GM12878 (cell line): ENCODE data around the gene RPL27A. TPM values are rescaled to one million over a fixed set of nuclear protein-coding genes. Genes with fewer than 3 reads are reported as not detected.

Experiments used
- ATAC-seq: fragments of 200-7000 bp; cut with Tn5 transposase; 3 replicates; pipeline ENCODE4 v1.9.1; 2020; ENCODE audit warnings: mild to moderate bottlenecking, moderate library complexity
- BruUV-seq: library from RNA; stranded (reverse); fragments of 400-500 nt; replicated peaks from 2 replicates; lab custom pipeline; 2021; lab: Mats Ljungman, UMichigan
- CTCF ChIA-PET: fragments of 300-600 bp; sonication (Branson Sonifier 250); formaldehyde crosslinking; extraction: SDS; loops from one replicate; lab custom pipeline; 2021; ENCODE audit warnings: inconsistent platforms; lab: Yijun Ruan, JAX
- POLR2A ChIA-PET: fragments of 350-600 bp; formaldehyde crosslinking; extraction: SDS; loops from one replicate; lab custom pipeline; 2021; ENCODE audit warnings: inconsistent platforms; lab: Charles Lee
- RAD21 ChIA-PET: fragments of 300-600 bp; sonication (Branson Sonifier 250); formaldehyde crosslinking; loops from one replicate; lab custom pipeline; 2023; ENCODE audit warnings: antibody characterized with exemption; ENCODE audit not compliant: unreplicated experiment; lab: Charles Lee
- SMC1A ChIA-PET: fragments of 300-600 bp; sonication (Branson Sonifier 250); formaldehyde crosslinking; loops from one replicate; lab custom pipeline; 2023; ENCODE audit not compliant: unreplicated experiment, uncharacterized antibody; lab: Charles Lee
- DNase-seq: peaks from one replicate; pipeline ENCODE4 v3.0.0-alpha.2; 2011; ENCODE audit warnings: low read depth, low spot score
- FAIRE-seq: peaks from 3 replicates; lab custom pipeline; 2011; peaks lifted over from hg19 to GRCh38; lab: Jason Lieb, UNC
- H2AFZ ChIP-seq: 2 replicates; pipeline ENCODE4 v1.6.0; 2011; ENCODE audit warnings: low read depth, low read length, control low read depth; ENCODE audit not compliant: control insufficient read depth
- H3K27ac ChIP-seq: 2 replicates; pipeline ENCODE4 v1.5.1; 2011; ENCODE audit warnings: control low read depth; ENCODE audit not compliant: control insufficient read depth, insufficient read depth
- H3K27me3 ChIP-seq, 2 experiments: replicated peaks in 1 of 2; 2 replicates each; pipeline versions ENCODE4 v1.6.0 to v1.6.1; 2011; ENCODE audit warnings: low read length in 1 of 2; ENCODE audit not compliant: control insufficient read depth in 2 of 2, insufficient read depth in 2 of 2
- H3K36me3 ChIP-seq, 2 experiments: 2 replicates each; pipeline ENCODE4 v1.5.1; 2011; ENCODE audit warnings: low read length in 1 of 2; ENCODE audit not compliant: control insufficient read depth in 2 of 2, insufficient read depth in 2 of 2
- H3K4me1 ChIP-seq: 2 replicates; pipeline ENCODE4 v1.6.1; 2011; ENCODE audit warnings: mild to moderate bottlenecking, low read length, moderate library complexity, mixed read lengths; ENCODE audit not compliant: control insufficient read depth, insufficient read depth
- H3K4me2 ChIP-seq: 2 replicates; pipeline ENCODE4 v1.6.0; 2011; ENCODE audit warnings: control low read depth; ENCODE audit not compliant: control insufficient read depth, insufficient read depth
- H3K4me3 ChIP-seq: fragments of 200-600 bp; sonication (generic); 2 replicates; pipeline ENCODE4 v1.5.1; 2016
- H3K79me2 ChIP-seq: 2 replicates; pipeline ENCODE4 v1.6.0; 2011; ENCODE audit warnings: low read length; ENCODE audit not compliant: control insufficient read depth, insufficient read depth
- H3K9ac ChIP-seq: 2 replicates; pipeline ENCODE4 v1.8.0; 2011; ENCODE audit warnings: low read length, control low read depth, mixed read lengths; ENCODE audit not compliant: control insufficient read depth, insufficient read depth
- H3K9me3 ChIP-seq: replicated peaks from 3 replicates; pipeline ENCODE4 v1.5.1; 2011; ENCODE audit warnings: mild to moderate bottlenecking, low read length; ENCODE audit not compliant: control insufficient read depth, insufficient read depth
- H4K20me1 ChIP-seq: 2 replicates; pipeline ENCODE4 v1.6.0; 2011; ENCODE audit not compliant: control insufficient read depth, insufficient read depth
- FOS ChIP-seq: IDR thresholded peaks from 3 replicates; pipeline ENCODE4 v1.6.1; 2011; ENCODE audit warnings: borderline replicate concordance; ENCODE audit not compliant: insufficient read length; ENCODE audit errors: extremely low read depth
- MEF2B ChIP-seq: fragments of 450-650 bp; IDR thresholded peaks from 2 replicates; pipeline ENCODE4 v1.6.1; 2018; ENCODE audit warnings: mild to moderate bottlenecking, moderate library complexity; ENCODE audit not compliant: partially characterized antibody, poor library complexity, severe bottlenecking
- ZNF384 ChIP-seq: IDR thresholded peaks from 2 replicates; pipeline ENCODE4 v1.6.1; 2012; ENCODE audit warnings: low read depth, mild to moderate bottlenecking, low read length, improper control_type of control experiment, borderline replicate concordance
- WGBS: methylation state at CpG from one replicate; pipeline ENCODE4 v1.1.6; 2016; ENCODE audit warnings: low lambda C conversion rate; ENCODE audit not compliant: insufficient replicate concordance, insufficient coverage; ENCODE audit errors: missing lambda C conversion rate; 5-methylcytosine and 5-hydroxymethylcytosine counted together
- in situ Hi-C: fragments of 300-500 bp; cut with MboI; formaldehyde crosslinking; loops from 9 replicates; pipeline ENCODE4 v1.14.3; 2018; ENCODE audit warnings: mixed read lengths
- intact Hi-C: fragments of 100-400 bp; cut with micrococcal nuclease; formaldehyde crosslinking; loops from one replicate; pipeline ENCODE4 v1.14.2; 2022; ENCODE audit not compliant: unreplicated experiment
- polyA plus RNA-seq, 11 experiments: library from polyadenylated mRNA; depleted of rRNA in 4 of 11; unstranded in 6 of 11; stranded (reverse) in 5 of 11; fragments of >200 nt; fragmentation: Nextera tagmentation in 4 of 11; fragmentation: Illumina TruSeq in 1 of 11; extraction: Ambion mirVana in 4 of 11; extraction: Trizol in 1 of 11; gene quantifications; 1 replicate in 1 of 11; 2 replicates in 10 of 11; pipeline versions ENCODE4 v1.2.1 to v1.2.3, GENCODE V29; 2011 to 2016; ENCODE audit warnings: inconsistent platforms in 2 of 11, missing spikeins in 2 of 11, low read depth in 1 of 11
- total RNA-seq, 4 experiments: library from RNA; depleted of rRNA in 3 of 4; stranded (reverse); fragments of >200 nt in 3 of 4; fragmentation: Illumina TruSeq in 1 of 4; extraction: Trizol in 1 of 4; gene quantifications; 2 replicates each; pipeline versions ENCODE4 v1.2.1 to v1.2.3, GENCODE V29; 2013 to 2021
- TF ChIP-seq, protein P1 (sequence below): IDR thresholded peaks from 2 replicates; pipeline ENCODE4 v1.6.1; 2011; ENCODE audit warnings: low read depth, low read length, improper control_type of control experiment, borderline replicate concordance

RPL27A gene
- total and polyA plus RNA-seq, 10 of the 15 experiments (the other 5 are each of a cell fraction or from before 2014, with no cell fraction given): 978 to 4,776 (median 1,959) TPM

DNA sequence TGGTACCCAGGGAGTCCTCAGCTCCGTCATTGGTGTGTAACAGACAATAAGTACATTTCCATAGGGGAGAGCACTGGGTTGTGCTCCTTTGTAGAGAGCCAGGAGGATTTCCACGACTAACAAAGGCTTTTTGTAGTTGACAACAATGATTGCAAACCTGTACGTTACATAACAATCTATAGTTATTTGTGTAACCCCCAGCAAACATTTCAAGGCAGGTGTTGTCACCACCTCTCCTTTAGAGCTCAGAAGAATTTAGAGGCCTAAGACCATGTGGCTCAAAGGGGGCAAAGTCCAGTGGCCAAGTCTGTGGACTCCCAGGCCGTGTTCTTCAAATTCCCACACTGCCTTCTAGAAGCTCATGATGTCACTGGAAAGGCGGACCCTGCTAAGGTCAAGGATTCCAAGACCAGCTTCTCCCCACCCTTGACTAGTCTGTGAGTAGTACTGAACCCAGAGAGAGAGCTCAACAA lies 15.8 kb downstream of the RPL27A start:
- DNase-seq: no peak
- FAIRE-seq: no peak
- ChIA-PET POLR2A (no interaction called here), SMC1A (no interaction called here), CTCF (interaction anchor here (0.6 to 0.9 kb wide), 3 partner anchors 9 to 261 kb away, joined by 3 read pairs; no protein-coding TSS in a partner anchor), RAD21 (no interaction called here)
- no peak overlapping the region for H3K27ac ChIP-seq
- H3K79me2 ChIP-seq: no peaks in the 10 kb centered on the region; the same call in 1 of the 2 replicates
- no peak for ATAC-seq
- in situ Hi-C loops (no loop called here), intact Hi-C loops (no loop called here)
- no peaks in the 10 kb centered on the region for H4K20me1 ChIP-seq
- no peak overlapping the region for H3K9ac ChIP-seq
- peaks cover 0 to 3% of the 10 kb centered on the region in 2 experiments; a peak in 2 of 4 replicates for H3K36me3 ChIP-seq
- 88% methylated on average over 5 of the region's 5 CpGs for WGBS
- TF ChIP-seq, protein P1, sequence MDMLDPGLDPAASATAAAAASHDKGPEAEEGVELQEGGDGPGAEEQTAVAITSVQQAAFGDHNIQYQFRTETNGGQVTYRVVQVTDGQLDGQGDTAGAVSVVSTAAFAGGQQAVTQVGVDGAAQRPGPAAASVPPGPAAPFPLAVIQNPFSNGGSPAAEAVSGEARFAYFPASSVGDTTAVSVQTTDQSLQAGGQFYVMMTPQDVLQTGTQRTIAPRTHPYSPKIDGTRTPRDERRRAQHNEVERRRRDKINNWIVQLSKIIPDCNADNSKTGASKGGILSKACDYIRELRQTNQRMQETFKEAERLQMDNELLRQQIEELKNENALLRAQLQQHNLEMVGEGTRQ: no peak
- TF ChIP-seq MEF2B: no peak
- H3K27me3 ChIP-seq: no peaks in the 10 kb centered on the region
- H3K4me3 ChIP-seq: no peak overlapping the region
- BruUV-seq: no TSS peak
- H3K4me1 ChIP-seq: no peaks in the 10 kb centered on the region
- no peak overlapping the region for H3K4me2 ChIP-seq
- no peak overlapping the region for H2AFZ ChIP-seq
- H3K9me3 ChIP-seq: no peaks in the 10 kb centered on the region

DNA sequence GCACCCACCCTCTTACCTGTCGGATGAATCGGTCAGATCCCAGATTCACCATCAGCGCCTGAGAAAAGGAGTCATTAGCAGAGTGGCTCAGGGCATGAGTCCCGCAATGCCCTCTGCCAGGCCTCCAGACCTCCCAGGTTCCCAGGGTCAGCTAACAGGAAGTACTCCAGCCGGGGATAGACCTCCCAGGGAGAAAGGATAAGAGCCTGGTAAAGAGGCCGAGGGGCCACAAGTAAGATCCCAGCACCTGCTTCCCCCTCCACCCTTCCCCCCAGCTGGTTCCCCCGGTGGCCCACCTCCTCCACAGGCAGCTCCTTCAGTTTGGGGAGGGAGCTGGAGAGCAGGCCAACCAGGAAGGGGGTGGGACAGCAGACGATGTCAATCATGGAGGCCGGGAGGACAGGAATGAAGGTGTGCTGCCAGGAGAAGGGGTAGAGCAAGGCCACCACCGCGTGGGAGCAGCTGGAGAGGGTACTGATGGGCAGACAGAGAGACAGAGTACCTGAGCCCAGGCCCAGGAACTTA lies 16.4 kb downstream of the RPL27A start:
- ChIA-PET SMC1A (interaction anchor here (0.7 to 1.3 kb wide), 2 partner anchors 78 to 115 kb away, joined by 3 read pairs; no protein-coding TSS in a partner anchor), CTCF (interaction anchor here (0.9 kb wide), 2 partner anchors 96 to 261 kb away, joined by 3 read pairs; no protein-coding TSS in a partner anchor), RAD21 (interaction anchor here (0.6 kb wide), 1 partner anchor 27 kb away, joined by 4 read pairs; no protein-coding TSS in a partner anchor), POLR2A (interaction anchor here (1.1 kb wide), 1 partner anchor 10 kb away, joined by 3 read pairs; no protein-coding TSS in a partner anchor)
- Histone ChIP-seq H4K20me1 (no peaks in the 10 kb centered on the region), H3K27me3 (no peaks in the 10 kb centered on the region), H3K9me3 (no peaks in the 10 kb centered on the region), H3K36me3 (peaks cover 0 to 3% of the 10 kb centered on the region in 2 experiments; a peak in 2 of 4 replicates), H3K79me2 (no peaks in the 10 kb centered on the region; the same call in 1 of the 2 replicates), H3K4me2 (no peak overlapping the region), H3K4me3 (no peak overlapping the region), H3K4me1 (no peaks in the 10 kb centered on the region), H3K27ac (no peak overlapping the region), H2AFZ (no peak overlapping the region), H3K9ac (no peak overlapping the region)
- TF ChIP-seq FOS (no peak), ZNF384 (no peak)
- 87% methylated on average over 11 of the region's 11 CpGs for WGBS
- intact Hi-C loops (no loop called here), in situ Hi-C loops (no loop called here)
- BruUV-seq: no TSS peak
- FAIRE-seq (no peak), ATAC-seq (no peak), DNase-seq (no peak)
